Measurements from ENCODE around the gene DNAJC10. TPM values are rescaled to one million over a fixed set of nuclear protein-coding genes. Genes with fewer than 3 reads are reported as not detected.
"Not testable (repeated sequence)": the region's sequence is repeated elsewhere in the genome, so short reads cannot be mapped to it uniquely, and the experiment has no call there.

The DNAJC10 gene
- polyA plus RNA-seq, 4 donors, result 5.1 to 108 (median 18.9) TPM

DNA sequence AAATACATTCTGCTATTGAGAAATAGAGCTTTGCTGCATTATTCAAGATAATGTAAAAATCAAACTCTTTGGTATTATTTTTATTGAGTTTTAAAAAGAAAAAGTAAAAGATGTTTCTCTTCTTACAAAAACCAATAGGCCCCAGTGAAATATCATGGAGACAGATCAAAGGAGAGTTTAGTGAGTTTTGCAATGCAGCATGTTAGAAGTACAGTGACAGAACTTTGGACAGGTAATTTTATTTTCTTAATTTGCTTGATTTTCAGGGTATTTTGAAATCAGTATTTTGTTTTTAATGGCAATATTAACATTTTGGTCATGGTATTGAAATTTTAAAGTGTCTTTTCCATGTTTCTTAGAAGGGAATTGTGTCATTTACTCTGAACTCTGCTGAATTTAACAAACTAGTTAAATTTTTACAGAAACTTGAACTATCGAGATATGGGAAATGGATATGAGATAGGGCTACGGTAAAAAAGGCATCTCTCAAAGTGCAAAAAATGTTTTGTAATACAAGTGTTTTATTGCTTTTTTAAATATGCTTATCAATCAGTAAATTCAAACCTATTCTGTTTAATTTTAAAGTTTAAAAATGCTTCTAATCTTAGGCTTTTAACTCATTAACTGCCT is 13.8 kb downstream of the DNAJC10 start:
- peaks cover 0 to 10% (median 0%) of the 10 kb centered on the region in 3 donors for H3K36me3 ChIP-seq (ENCODE audit: control insufficient read depth in 3 of 3, insufficient read depth in 2 of 3, low read depth in 1 of 3, low read length in 3 of 3)
- H3K4me3 ChIP-seq (ENCODE audit: low read depth in 1 of 3, low read length in 3 of 3), result no peak overlapping the region
- no peak for FAIRE-seq
- no peak overlapping the region for H3K27ac ChIP-seq (ENCODE audit: low read depth in 1 of 3, low read length in 2 of 3)
- peaks cover 0 to 18% (median 0%) of the 10 kb centered on the region in 3 donors for H3K4me1 ChIP-seq (ENCODE audit: control insufficient read depth in 3 of 3, insufficient read depth in 2 of 3, low read depth in 1 of 3, low read length in 2 of 3)
- H3K9me3 ChIP-seq (ENCODE audit: control insufficient read depth in 2 of 2, insufficient read depth in 1 of 2, low read depth in 1 of 2, low read length in 1 of 2), result no peaks in the 10 kb centered on the region
- DNase-seq, result no peak
- H3K27me3 ChIP-seq (ENCODE audit: control insufficient read depth in 3 of 3, insufficient read depth in 3 of 3, low read length in 3 of 3), result no peaks in the 10 kb centered on the region
- WGBS, 3 donors, result 79 to 85% (median 81%) methylated on average over 2 of the region's 2 CpGs

DNA sequence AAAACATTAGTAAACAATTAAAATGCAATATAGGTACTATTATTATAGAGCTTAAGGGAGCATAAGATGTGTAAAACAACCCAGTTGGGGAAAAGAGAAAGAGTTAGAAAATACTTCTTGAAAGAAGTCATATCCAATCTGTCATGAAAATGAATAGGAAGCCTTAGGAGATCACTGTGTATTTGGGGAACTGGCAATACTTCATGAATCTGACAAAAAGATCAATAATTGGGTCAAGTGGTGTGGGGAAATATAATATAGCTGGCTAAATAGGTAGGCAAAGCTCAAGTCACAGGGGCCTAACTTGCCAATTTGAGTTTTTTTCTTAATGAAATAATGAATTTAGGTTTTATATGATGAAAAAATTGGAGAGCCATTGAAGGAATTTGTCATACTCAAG is 14.4 kb downstream of the DNAJC10 start:
- peaks cover 0 to 10% (median 0%) of the 10 kb centered on the region in 3 donors for H3K36me3 ChIP-seq (ENCODE audit: control insufficient read depth in 3 of 3, insufficient read depth in 2 of 3, low read depth in 1 of 3, low read length in 3 of 3)

DNA sequence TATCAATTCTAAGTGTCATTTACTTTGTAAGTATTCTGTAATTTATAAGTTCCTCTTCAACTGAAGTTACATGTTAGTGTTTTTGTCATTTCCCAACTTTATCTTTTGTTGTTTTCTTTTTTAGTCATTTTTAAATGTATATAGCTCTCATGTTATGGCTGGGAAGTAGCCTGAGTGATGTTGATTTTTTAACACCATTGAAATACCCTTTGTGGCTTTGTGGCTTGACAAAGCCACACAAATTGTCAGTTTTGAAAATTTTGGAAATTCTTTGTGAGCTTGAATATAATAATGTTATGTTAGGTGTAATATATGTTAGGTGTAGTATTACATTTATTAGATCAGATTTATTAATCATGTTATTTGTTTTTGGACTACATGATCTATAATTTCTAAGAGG is 16.7 kb downstream of the DNAJC10 start:
- no peak overlapping the region for H3K27ac ChIP-seq (ENCODE audit: low read depth in 1 of 3, low read length in 2 of 3)
- FAIRE-seq, result no peak
- H3K9me3 ChIP-seq (ENCODE audit: control insufficient read depth in 2 of 2, insufficient read depth in 1 of 2, low read depth in 1 of 2, low read length in 1 of 2), result no peaks in the 10 kb centered on the region
- H3K27me3 ChIP-seq (ENCODE audit: control insufficient read depth in 3 of 3, insufficient read depth in 3 of 3, low read length in 3 of 3), result no peaks in the 10 kb centered on the region
- H3K36me3 ChIP-seq (ENCODE audit: control insufficient read depth in 3 of 3, insufficient read depth in 2 of 3, low read depth in 1 of 3, low read length in 3 of 3), result peaks cover 0 to 9% (median 3%) of the 10 kb centered on the region in 3 donors
- peaks cover 0 to 3% (median 0%) of the 10 kb centered on the region in 3 donors for H3K4me1 ChIP-seq (ENCODE audit: control insufficient read depth in 3 of 3, insufficient read depth in 2 of 3, low read depth in 1 of 3, low read length in 2 of 3)
- no peak overlapping the region for H3K4me3 ChIP-seq (ENCODE audit: low read depth in 1 of 3, low read length in 3 of 3)
- DNase-seq, result no peak

More for the DNA sequence above, 14.4 kb downstream of the DNAJC10 start:
- Histone ChIP-seq H3K27me3 (ENCODE audit: control insufficient read depth in 3 of 3, insufficient read depth in 3 of 3, low read length in 3 of 3) (no peaks in the 10 kb centered on the region), H3K4me3 (ENCODE audit: low read depth in 1 of 3, low read length in 3 of 3) (no peak overlapping the region), H3K9me3 (ENCODE audit: control insufficient read depth in 2 of 2, insufficient read depth in 1 of 2, low read depth in 1 of 2, low read length in 1 of 2) (no peaks in the 10 kb centered on the region), H3K4me1 (ENCODE audit: control insufficient read depth in 3 of 3, insufficient read depth in 2 of 3, low read depth in 1 of 3, low read length in 2 of 3) (peaks cover 0 to 11% (median 0%) of the 10 kb centered on the region in 3 donors), H3K27ac (ENCODE audit: low read depth in 1 of 3, low read length in 2 of 3) (no peak overlapping the region)
- FAIRE-seq (no peak), DNase-seq (no peak)

DNA sequence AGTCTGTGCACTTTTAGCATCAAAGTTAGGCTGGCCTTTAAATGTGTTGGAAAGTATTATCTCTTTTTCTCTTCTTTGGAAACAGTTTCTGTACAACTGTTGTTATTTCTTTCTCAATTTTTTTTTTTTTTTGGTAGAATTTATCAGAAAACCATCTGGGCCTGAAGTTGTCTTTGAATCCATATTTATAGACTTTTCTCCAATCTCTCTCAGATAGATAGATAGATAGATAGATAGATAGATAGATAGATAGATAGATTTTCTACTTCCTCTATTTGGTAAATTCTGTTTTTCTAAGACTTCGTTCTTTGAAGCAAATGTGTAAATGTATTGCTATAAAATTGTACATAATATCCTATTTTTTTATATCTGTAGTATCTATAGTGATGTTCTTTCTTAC is 17.5 kb downstream of the DNAJC10 start:
- DNase-seq (no peak), FAIRE-seq (no peak)
- no peaks in the 10 kb centered on the region for H3K9me3 ChIP-seq (ENCODE audit: control insufficient read depth in 2 of 2, insufficient read depth in 1 of 2, low read depth in 1 of 2, low read length in 1 of 2)
- no peak overlapping the region for H3K27ac ChIP-seq (ENCODE audit: low read depth in 1 of 3, low read length in 2 of 3)
- peaks cover 0 to 9% (median 3%) of the 10 kb centered on the region in 3 donors for H3K36me3 ChIP-seq (ENCODE audit: control insufficient read depth in 3 of 3, insufficient read depth in 2 of 3, low read depth in 1 of 3, low read length in 3 of 3)
- H3K4me1 ChIP-seq (ENCODE audit: control insufficient read depth in 3 of 3, insufficient read depth in 2 of 3, low read depth in 1 of 3, low read length in 2 of 3), result peaks cover 0 to 2% (median 0%) of the 10 kb centered on the region in 3 donors
- WGBS, 3 donors, result 92 to 100% (median 96%) methylated on average over 1 of the region's 1 CpG
- H3K27me3 ChIP-seq (ENCODE audit: control insufficient read depth in 3 of 3, insufficient read depth in 3 of 3, low read length in 3 of 3), result no peaks in the 10 kb centered on the region
- no peak overlapping the region for H3K4me3 ChIP-seq (ENCODE audit: low read depth in 1 of 3, low read length in 3 of 3)

DNA sequence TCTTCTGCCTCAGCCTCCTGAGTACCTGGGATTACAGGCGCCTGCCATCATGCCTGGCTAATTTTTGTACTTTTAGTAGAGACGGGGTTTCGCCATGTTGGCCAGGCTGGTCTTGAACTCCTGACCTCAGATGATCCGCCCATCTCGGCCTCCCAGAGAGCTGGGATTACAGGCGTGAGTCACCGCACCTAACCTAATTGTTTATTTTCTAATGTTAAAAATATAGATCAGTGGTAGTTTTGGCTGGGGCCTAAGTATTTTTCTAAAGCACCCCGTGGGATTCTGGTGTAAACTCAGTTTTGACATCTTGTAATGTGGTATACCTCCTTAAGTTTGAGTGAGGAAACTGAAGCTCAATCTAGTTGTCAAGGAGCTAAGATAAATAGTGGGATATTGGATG is 20.8 kb downstream of the DNAJC10 start:
- H3K27ac ChIP-seq (ENCODE audit: low read depth in 1 of 3, low read length in 2 of 3); H3K4me3 ChIP-seq (ENCODE audit: low read depth in 1 of 3, low read length in 3 of 3); H3K27me3 ChIP-seq (ENCODE audit: control insufficient read depth in 3 of 3, insufficient read depth in 3 of 3, low read length in 3 of 3); H3K36me3 ChIP-seq (ENCODE audit: control insufficient read depth in 3 of 3, insufficient read depth in 2 of 3, low read depth in 1 of 3, low read length in 3 of 3); H3K9me3 ChIP-seq (ENCODE audit: control insufficient read depth in 2 of 2, insufficient read depth in 1 of 2, low read depth in 1 of 2, low read length in 1 of 2); DNase-seq; H3K4me1 ChIP-seq (ENCODE audit: control insufficient read depth in 3 of 3, insufficient read depth in 2 of 3, low read depth in 1 of 3, low read length in 2 of 3); FAIRE-seq: not testable (repeated sequence)
- WGBS, 3 donors, result 96 to 99% (median 96%) methylated on average over 8 of the region's 8 CpGs

DNA sequence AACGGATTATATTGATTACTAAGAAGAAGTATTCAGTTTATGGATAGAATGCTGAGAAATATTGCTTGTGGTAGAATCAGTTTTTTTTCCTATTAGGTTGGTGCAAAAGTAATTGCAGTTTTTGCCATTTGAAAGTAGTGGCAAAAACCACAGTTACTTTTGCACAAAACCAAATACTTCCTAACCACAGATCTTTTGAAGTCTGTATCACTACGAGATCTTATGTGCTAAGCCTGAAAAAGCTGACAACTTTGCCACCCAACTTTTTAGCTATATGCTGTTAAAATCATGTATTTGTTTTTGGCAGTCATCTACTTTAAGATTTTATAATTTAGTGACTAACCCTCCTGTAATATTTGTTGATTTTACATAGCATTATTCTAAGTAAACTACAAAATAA is 24.6 kb downstream of the DNAJC10 start:
- Histone ChIP-seq H3K9me3 (ENCODE audit: control insufficient read depth in 2 of 2, insufficient read depth in 1 of 2, low read depth in 1 of 2, low read length in 1 of 2) (no peaks in the 10 kb centered on the region), H3K36me3 (ENCODE audit: control insufficient read depth in 3 of 3, insufficient read depth in 2 of 3, low read depth in 1 of 3, low read length in 3 of 3) (peaks cover 7 to 15% (median 11%) of the 10 kb centered on the region in 3 donors), H3K4me3 (ENCODE audit: low read depth in 1 of 3, low read length in 3 of 3) (no peak overlapping the region), H3K27ac (ENCODE audit: low read depth in 1 of 3, low read length in 2 of 3) (no peak overlapping the region), H3K4me1 (ENCODE audit: control insufficient read depth in 3 of 3, insufficient read depth in 2 of 3, low read depth in 1 of 3, low read length in 2 of 3) (no peaks in the 10 kb centered on the region), H3K27me3 (ENCODE audit: control insufficient read depth in 3 of 3, insufficient read depth in 3 of 3, low read length in 3 of 3) (no peaks in the 10 kb centered on the region)
- FAIRE-seq (no peak), DNase-seq (no peak)
- 75 to 94% (median 76%) methylated on average over 2 of the region's 2 CpGs for WGBS, 3 donors

DNA sequence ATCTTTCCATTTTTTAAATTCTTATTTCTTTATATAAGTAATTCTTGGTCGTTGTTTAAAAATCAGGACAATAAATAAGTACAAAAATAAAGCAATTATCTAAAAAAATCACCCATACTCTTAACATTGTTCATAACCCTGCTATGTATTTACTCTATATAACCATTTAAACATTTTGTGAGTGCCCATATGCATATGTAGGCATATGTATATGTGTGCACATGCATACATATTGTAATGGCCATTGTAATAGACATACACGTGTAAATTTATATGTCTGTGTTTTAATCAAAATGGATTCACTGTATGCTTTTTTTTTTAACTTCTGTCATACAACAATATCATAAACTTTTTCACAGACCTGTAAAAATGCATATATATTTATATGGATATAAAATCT is 25.6 kb downstream of the DNAJC10 start:
- FAIRE-seq, result no peak
- Histone ChIP-seq H3K27ac (ENCODE audit: low read depth in 1 of 3, low read length in 2 of 3) (no peak overlapping the region), H3K36me3 (ENCODE audit: control insufficient read depth in 3 of 3, insufficient read depth in 2 of 3, low read depth in 1 of 3, low read length in 3 of 3) (peaks cover 7 to 14% (median 11%) of the 10 kb centered on the region in 3 donors), H3K4me3 (ENCODE audit: low read depth in 1 of 3, low read length in 3 of 3) (no peak overlapping the region), H3K4me1 (ENCODE audit: control insufficient read depth in 3 of 3, insufficient read depth in 2 of 3, low read depth in 1 of 3, low read length in 2 of 3) (no peaks in the 10 kb centered on the region), H3K9me3 (ENCODE audit: control insufficient read depth in 2 of 2, insufficient read depth in 1 of 2, low read depth in 1 of 2, low read length in 1 of 2) (no peaks in the 10 kb centered on the region), H3K27me3 (ENCODE audit: control insufficient read depth in 3 of 3, insufficient read depth in 3 of 3, low read length in 3 of 3) (no peaks in the 10 kb centered on the region)
- WGBS, 3 donors, result 95 to 97% (median 95%) methylated on average over 2 of the region's 2 CpGs
- no peak for DNase-seq

DNA sequence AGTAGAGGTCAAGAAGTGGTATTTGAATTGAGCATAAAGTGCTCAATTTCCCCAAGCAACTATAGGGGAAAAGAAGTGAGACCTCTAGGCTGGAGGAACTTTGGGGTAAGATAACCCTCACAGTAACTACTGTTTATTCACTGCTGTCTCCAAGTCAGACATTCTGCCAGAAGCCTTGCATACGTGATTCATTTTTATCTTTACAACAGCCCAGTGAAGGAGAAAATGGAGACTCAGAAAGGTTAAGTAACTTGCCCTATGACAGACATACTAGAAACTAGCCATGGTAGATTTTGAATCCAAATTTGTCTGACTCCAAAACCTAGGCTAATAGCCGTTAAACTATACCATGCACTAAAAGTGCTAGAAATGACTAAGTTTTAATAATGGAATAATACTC is 28.4 kb downstream of the DNAJC10 start:
- Histone ChIP-seq H3K27ac (ENCODE audit: low read depth in 1 of 3, low read length in 2 of 3) (no peak overlapping the region), H3K9me3 (ENCODE audit: control insufficient read depth in 2 of 2, insufficient read depth in 1 of 2, low read depth in 1 of 2, low read length in 1 of 2) (no peaks in the 10 kb centered on the region), H3K36me3 (ENCODE audit: control insufficient read depth in 3 of 3, insufficient read depth in 2 of 3, low read depth in 1 of 3, low read length in 3 of 3) (peaks cover 4 to 11% (median 11%) of the 10 kb centered on the region in 3 donors), H3K4me3 (ENCODE audit: low read depth in 1 of 3, low read length in 3 of 3) (no peak overlapping the region), H3K27me3 (ENCODE audit: control insufficient read depth in 3 of 3, insufficient read depth in 3 of 3, low read length in 3 of 3) (no peaks in the 10 kb centered on the region), H3K4me1 (ENCODE audit: control insufficient read depth in 3 of 3, insufficient read depth in 2 of 3, low read depth in 1 of 3, low read length in 2 of 3) (no peaks in the 10 kb centered on the region)
- WGBS, 3 donors, result 52 to 79% (median 73%) methylated on average over 2 of the region's 2 CpGs
- FAIRE-seq (no peak), DNase-seq (no peak)

DNA sequence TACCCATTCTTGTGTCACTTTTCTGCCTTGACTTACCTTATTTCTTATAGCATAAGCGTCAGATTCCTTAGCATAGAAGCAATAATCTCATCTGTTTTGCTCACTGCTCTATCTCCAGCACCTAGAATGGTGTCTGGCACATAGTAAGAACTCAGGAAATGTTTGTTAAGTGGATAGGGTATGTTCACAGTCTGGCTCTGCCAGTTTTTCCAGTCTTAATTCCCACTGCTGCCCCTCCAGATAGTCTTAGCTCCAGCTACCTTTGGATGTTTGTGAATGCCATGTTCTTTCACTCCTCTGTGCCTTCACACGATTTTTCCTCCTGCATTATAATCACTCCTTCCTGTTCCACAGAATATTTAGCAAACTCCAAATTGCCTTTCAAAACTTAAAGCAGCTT is 29.0 kb downstream of the DNAJC10 start:
- Histone ChIP-seq H3K27ac (ENCODE audit: low read depth in 1 of 3, low read length in 2 of 3) (no peak overlapping the region), H3K36me3 (ENCODE audit: control insufficient read depth in 3 of 3, insufficient read depth in 2 of 3, low read depth in 1 of 3, low read length in 3 of 3) (peaks cover 4 to 13% (median 11%) of the 10 kb centered on the region in 3 donors)
- no peak for FAIRE-seq

More for the DNA sequence above, 29.0 kb downstream of the DNAJC10 start:
- no peak for DNase-seq
- no peaks in the 10 kb centered on the region for H3K9me3 ChIP-seq (ENCODE audit: control insufficient read depth in 2 of 2, insufficient read depth in 1 of 2, low read depth in 1 of 2, low read length in 1 of 2)
- no peak overlapping the region for H3K4me3 ChIP-seq (ENCODE audit: low read depth in 1 of 3, low read length in 3 of 3)
- no peaks in the 10 kb centered on the region for H3K27me3 ChIP-seq (ENCODE audit: control insufficient read depth in 3 of 3, insufficient read depth in 3 of 3, low read length in 3 of 3)
- no peaks in the 10 kb centered on the region for H3K4me1 ChIP-seq (ENCODE audit: control insufficient read depth in 3 of 3, insufficient read depth in 2 of 3, low read depth in 1 of 3, low read length in 2 of 3)
- WGBS, 3 donors, result 86% methylated on average over 2 of the region's 2 CpGs
